Measurements from ENCODE around the gene MB21D2.

DNA sequence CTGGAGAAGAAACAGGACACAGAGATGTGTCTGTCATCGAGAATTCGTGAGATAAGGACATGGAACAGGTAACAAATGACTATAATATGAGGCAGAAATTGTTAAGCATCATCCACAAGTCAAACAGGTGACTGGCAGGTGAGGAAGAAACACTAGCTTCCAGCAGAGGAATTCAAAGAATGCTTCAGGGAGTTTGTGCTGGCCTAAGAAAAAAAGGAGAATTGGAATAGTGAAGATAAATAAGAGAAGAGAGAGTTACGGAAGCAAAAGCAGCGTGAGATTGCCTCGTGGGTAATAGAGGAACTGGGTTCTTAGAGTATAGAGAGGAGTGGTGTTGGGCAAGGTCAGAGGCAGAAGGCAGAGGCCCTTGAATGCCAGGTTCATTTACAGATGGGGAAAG is 167.5 kb downstream of the MB21D2 start:
- TF ChIP-seq EZH2phosphoT487 (IDR thresholded peaks at IDR 0.05; ENCODE audit: unreplicated experiment): no peak
- no peak for TF ChIP-seq EZH2 (IDR thresholded peaks at IDR 0.05; ENCODE audit: low read depth, unreplicated experiment)
- no peak for TF ChIP-seq CTCF (conservative IDR thresholded peaks at IDR 0.05; ENCODE audit: low read depth in 2 of 2)
- TF ChIP-seq, protein P1, sequence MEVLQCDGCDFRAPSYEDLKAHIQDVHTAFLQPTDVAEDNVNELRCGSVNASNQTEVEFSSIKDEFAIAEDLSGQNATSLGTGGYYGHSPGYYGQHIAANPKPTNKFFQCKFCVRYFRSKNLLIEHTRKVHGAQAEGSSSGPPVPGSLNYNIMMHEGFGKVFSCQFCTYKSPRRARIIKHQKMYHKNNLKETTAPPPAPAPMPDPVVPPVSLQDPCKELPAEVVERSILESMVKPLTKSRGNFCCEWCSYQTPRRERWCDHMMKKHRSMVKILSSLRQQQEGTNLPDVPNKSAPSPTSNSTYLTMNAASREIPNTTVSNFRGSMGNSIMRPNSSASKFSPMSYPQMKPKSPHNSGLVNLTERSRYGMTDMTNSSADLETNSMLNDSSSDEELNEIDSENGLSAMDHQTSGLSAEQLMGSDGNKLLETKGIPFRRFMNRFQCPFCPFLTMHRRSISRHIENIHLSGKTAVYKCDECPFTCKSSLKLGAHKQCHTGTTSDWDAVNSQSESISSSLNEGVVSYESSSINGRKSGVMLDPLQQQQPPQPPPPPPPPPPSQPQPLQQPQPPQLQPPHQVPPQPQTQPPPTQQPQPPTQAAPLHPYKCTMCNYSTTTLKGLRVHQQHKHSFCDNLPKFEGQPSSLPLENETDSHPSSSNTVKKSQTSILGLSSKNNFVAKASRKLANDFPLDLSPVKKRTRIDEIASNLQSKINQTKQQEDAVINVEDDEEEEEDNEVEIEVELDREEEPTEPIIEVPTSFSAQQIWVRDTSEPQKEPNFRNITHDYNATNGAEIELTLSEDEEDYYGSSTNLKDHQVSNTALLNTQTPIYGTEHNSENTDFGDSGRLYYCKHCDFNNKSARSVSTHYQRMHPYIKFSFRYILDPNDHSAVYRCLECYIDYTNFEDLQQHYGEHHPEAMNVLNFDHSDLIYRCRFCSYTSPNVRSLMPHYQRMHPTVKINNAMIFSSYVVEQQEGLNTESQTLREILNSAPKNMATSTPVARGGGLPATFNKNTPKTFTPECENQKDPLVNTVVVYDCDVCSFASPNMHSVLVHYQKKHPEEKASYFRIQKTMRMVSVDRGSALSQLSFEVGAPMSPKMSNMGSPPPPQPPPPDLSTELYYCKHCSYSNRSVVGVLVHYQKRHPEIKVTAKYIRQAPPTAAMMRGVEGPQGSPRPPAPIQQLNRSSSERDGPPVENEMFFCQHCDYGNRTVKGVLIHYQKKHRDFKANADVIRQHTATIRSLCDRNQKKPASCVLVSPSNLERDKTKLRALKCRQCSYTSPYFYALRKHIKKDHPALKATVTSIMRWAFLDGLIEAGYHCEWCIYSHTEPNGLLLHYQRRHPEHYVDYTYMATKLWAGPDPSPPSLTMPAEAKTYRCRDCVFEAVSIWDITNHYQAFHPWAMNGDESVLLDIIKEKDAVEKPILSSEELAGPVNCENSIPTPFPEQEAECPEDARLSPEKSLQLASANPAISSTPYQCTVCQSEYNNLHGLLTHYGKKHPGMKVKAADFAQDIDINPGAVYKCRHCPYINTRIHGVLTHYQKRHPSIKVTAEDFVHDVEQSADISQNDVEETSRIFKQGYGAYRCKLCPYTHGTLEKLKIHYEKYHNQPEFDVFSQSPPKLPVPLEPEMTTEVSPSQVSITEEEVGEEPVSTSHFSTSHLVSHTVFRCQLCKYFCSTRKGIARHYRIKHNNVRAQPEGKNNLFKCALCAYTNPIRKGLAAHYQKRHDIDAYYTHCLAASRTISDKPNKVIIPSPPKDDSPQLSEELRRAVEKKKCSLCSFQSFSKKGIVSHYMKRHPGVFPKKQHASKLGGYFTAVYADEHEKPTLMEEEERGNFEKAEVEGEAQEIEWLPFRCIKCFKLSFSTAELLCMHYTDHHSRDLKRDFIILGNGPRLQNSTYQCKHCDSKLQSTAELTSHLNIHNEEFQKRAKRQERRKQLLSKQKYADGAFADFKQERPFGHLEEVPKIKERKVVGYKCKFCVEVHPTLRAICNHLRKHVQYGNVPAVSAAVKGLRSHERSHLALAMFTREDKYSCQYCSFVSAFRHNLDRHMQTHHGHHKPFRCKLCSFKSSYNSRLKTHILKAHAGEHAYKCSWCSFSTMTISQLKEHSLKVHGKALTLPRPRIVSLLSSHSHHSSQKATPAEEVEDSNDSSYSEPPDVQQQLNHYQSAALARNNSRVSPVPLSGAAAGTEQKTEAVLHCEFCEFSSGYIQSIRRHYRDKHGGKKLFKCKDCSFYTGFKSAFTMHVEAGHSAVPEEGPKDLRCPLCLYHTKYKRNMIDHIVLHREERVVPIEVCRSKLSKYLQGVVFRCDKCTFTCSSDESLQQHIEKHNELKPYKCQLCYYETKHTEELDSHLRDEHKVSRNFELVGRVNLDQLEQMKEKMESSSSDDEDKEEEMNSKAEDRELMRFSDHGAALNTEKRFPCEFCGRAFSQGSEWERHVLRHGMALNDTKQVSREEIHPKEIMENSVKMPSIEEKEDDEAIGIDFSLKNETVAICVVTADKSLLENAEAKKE (CRISPR knock-in tag; IDR thresholded peaks at IDR 0.05): no peak
- TF ChIP-seq, protein P2, sequence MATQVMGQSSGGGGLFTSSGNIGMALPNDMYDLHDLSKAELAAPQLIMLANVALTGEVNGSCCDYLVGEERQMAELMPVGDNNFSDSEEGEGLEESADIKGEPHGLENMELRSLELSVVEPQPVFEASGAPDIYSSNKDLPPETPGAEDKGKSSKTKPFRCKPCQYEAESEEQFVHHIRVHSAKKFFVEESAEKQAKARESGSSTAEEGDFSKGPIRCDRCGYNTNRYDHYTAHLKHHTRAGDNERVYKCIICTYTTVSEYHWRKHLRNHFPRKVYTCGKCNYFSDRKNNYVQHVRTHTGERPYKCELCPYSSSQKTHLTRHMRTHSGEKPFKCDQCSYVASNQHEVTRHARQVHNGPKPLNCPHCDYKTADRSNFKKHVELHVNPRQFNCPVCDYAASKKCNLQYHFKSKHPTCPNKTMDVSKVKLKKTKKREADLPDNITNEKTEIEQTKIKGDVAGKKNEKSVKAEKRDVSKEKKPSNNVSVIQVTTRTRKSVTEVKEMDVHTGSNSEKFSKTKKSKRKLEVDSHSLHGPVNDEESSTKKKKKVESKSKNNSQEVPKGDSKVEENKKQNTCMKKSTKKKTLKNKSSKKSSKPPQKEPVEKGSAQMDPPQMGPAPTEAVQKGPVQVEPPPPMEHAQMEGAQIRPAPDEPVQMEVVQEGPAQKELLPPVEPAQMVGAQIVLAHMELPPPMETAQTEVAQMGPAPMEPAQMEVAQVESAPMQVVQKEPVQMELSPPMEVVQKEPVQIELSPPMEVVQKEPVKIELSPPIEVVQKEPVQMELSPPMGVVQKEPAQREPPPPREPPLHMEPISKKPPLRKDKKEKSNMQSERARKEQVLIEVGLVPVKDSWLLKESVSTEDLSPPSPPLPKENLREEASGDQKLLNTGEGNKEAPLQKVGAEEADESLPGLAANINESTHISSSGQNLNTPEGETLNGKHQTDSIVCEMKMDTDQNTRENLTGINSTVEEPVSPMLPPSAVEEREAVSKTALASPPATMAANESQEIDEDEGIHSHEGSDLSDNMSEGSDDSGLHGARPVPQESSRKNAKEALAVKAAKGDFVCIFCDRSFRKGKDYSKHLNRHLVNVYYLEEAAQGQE (IDR thresholded peaks at IDR 0.05; ENCODE audit: unreplicated experiment): no peak
- TF ChIP-seq CREB1 (CRISPR knock-in tag; IDR thresholded peaks at IDR 0.05; ENCODE audit: low read depth): no peak
- TF ChIP-seq POLR2AphosphoS5 (IDR thresholded peaks at IDR 0.05; ENCODE audit: low read depth): no peak

All from GM23338 (cell line).